Raji (cell line): ENCODE data around the gene DOCK3.

Experiments used
- POLR2A ChIP-seq: IDR thresholded peaks from 2 replicates; pipeline ENCODE4 v1.6.1; 2011; ENCODE audit warnings: low read depth, low read length, control low read depth; ENCODE audit not compliant: insufficient read depth

Gene DOCK3

DNA sequence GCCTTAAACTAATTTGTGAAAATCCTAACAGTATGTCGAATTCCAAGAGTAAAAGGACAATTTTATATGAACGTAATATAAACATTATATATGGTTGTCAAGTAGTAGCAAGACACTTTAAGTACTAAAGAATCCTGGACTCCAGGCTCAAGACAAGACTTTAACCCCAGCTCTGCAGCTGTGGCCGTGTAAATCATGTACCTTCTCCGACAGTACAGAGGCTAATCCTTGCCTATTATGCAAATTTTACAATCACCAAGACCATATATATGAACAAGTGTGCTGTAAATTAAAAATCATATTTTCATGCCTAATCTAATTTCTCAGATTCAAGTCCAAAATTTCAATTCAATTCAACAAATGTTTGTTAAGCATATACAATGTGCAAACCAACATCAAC is 752.2 kb downstream of the DOCK3 start:
- no peak for TF ChIP-seq POLR2A

- no peak for TF ChIP-seq POLR2A
Observed at GRCh38 chr3:51429138-51429537, 754.4 kb downstream of the DOCK3 start.
